Activated CD4-positive, CD25-positive, alpha-beta regulatory T cell treated with anti-CD3 and anti-CD28 coated beads, Interleukin-2, amount 50 U/mL, for 16 hours (primary cell): ENCODE results near the gene RMDN2.
A peak's percentile ranks its signal among the peaks of the same experiment; 100 is the strongest.

Experiments
- DNase-seq: peaks from one replicate; pipeline ENCODE4 v3.0.0-alpha.2; 2020; ENCODE audit warnings: low read depth, low spot score

RMDN2 gene

GRCh38 chr2:37925063-37925897, at the start of gene RMDN2:
TSS of gene RMDN2 (plus strand) at chr2:37925287. CDS start at chr2:37929278, 3,991 bp downstream.
- peak; percentile 31 for DNase-seq

GRCh38 chr2:37875403-37875906, 49.6 kb upstream of the RMDN2 start:
- DNase-seq = no peak

- DNase-seq = no peak
Measured at GRCh38 chr2:37876227-37876626, 48.9 kb upstream of the RMDN2 start.

GRCh38 chr2:37877457-37878315, 47.4 kb upstream of the RMDN2 start:
- DNase-seq = peak; percentile 10

- no peak for DNase-seq
Measured at GRCh38 chr2:37878536-37878935, 46.6 kb upstream of the RMDN2 start.

GRCh38 chr2:37880551-37880950, 44.5 kb upstream of the RMDN2 start:
- no peak for DNase-seq

- no peak for DNase-seq
Measured at GRCh38 chr2:37881397-37881796, 43.7 kb upstream of the RMDN2 start.

- DNase-seq = no peak
Measured at GRCh38 chr2:37882036-37882435, 43.1 kb upstream of the RMDN2 start.

- DNase-seq = no peak
Measured at GRCh38 chr2:37883518-37883917, 41.6 kb upstream of the RMDN2 start.

- no peak for DNase-seq
Measured at GRCh38 chr2:37885329-37885993, 39.6 kb upstream of the RMDN2 start.

- DNase-seq = no peak
Measured at GRCh38 chr2:37886745-37887144, 38.3 kb upstream of the RMDN2 start.

- DNase-seq = no peak
Measured at GRCh38 chr2:37887286-37887685, 37.8 kb upstream of the RMDN2 start.

GRCh38 chr2:37890893-37891495, 34.1 kb upstream of the RMDN2 start:
- peak; percentile 47 for DNase-seq

GRCh38 chr2:37891846-37892435, 33.1 kb upstream of the RMDN2 start:
- DNase-seq = no peak

- no peak for DNase-seq
Measured at GRCh38 chr2:37892436-37893114, 32.5 kb upstream of the RMDN2 start.

- DNase-seq = no peak
Measured at GRCh38 chr2:37893327-37893726, 31.8 kb upstream of the RMDN2 start.

GRCh38 chr2:37894047-37894446, 31.0 kb upstream of the RMDN2 start:
- DNase-seq = no peak

- DNase-seq = no peak
Measured at GRCh38 chr2:37894601-37895000, 30.5 kb upstream of the RMDN2 start.

- DNase-seq = no peak
Measured at GRCh38 chr2:37895140-37895539, 29.9 kb upstream of the RMDN2 start.

- no peak for DNase-seq
Measured at GRCh38 chr2:37896319-37896718, 28.8 kb upstream of the RMDN2 start.

- DNase-seq = no peak
Measured at GRCh38 chr2:37897511-37897910, 27.6 kb upstream of the RMDN2 start.
